HepG2 (cell line): ENCODE measurements around the gene CADM3. TPM values are rescaled to one million over a fixed set of nuclear protein-coding genes. Genes with fewer than 3 reads are reported as not detected.

Experiments used
- ARID2 ChIP-seq: sonication (generic); formaldehyde crosslinking; IDR thresholded peaks from 2 replicates; pipeline ENCODE4 v1.8.1; 2022; ENCODE audit warnings: mild to moderate bottlenecking, missing genetic modification reagents, borderline replicate concordance
- ELF4 ChIP-seq: sonication (generic); formaldehyde crosslinking; IDR thresholded peaks from 2 replicates; pipeline ENCODE4 v1.5.0; 2020; ENCODE audit warnings: missing genetic modification reagents, mild to moderate bottlenecking, moderate library complexity, borderline replicate concordance
- HNRNPLL ChIP-seq: fragments of 200-400 bp; formaldehyde crosslinking; IDR thresholded peaks from 2 replicates; pipeline ENCODE4 v1.6.1; 2017; ENCODE audit warnings: mild to moderate bottlenecking, low read depth, low read length; ENCODE audit not compliant: poor library complexity, severe bottlenecking
- KAT2B ChIP-seq: fragments of 150-350 bp; IDR thresholded peaks from 2 replicates; pipeline ENCODE4 v1.6.1; 2014; ENCODE audit warnings: low read depth, low read length, borderline replicate concordance
- MAF1 ChIP-seq: sonication (generic); formaldehyde crosslinking; IDR thresholded peaks from 2 replicates; pipeline ENCODE4 v1.5.0; 2020; ENCODE audit warnings: missing genetic modification reagents, borderline replicate concordance
- MATR3 ChIP-seq: sonication (generic); formaldehyde crosslinking; IDR thresholded peaks from 2 replicates; pipeline ENCODE4 v1.4.0; 2020; ENCODE audit warnings: missing genetic modification reagents
- MXI1 ChIP-seq: IDR thresholded peaks from 3 replicates; pipeline ENCODE4 v1.6.1; 2012; ENCODE audit warnings: low read depth, low read length, inconsistent platforms, borderline replicate concordance
- MZF1 ChIP-seq: sonication (generic); formaldehyde crosslinking; IDR thresholded peaks from 2 replicates; pipeline ENCODE4 v1.8.1; 2023; ENCODE audit warnings: mild to moderate bottlenecking, missing genetic modification reagents, borderline replicate concordance
- NR2F2 ChIP-seq: IDR thresholded peaks from 2 replicates; pipeline ENCODE4 v1.6.1; 2012; ENCODE audit warnings: low read depth, inconsistent platforms, borderline replicate concordance
- PPARG ChIP-seq: conservative IDR thresholded peaks from 2 replicates; pipeline ENCODE4 v1.6.1; 2016; ENCODE audit warnings: missing biosample characterization, missing genetic modification reagents
- RAD51 ChIP-seq: fragments of 450-650 bp; IDR thresholded peaks from 2 replicates; pipeline ENCODE4 v1.6.1; 2016; ENCODE audit warnings: borderline replicate concordance
- SMAD3 ChIP-seq: sonication (generic); formaldehyde crosslinking; IDR thresholded peaks from 2 replicates; pipeline ENCODE4 v1.4.0; 2020; ENCODE audit warnings: missing genetic modification reagents
- SMARCE1 ChIP-seq: fragments of 450-650 bp; IDR thresholded peaks from 2 replicates; pipeline ENCODE4 v1.6.1; 2017; ENCODE audit warnings: borderline replicate concordance
- TMF1 ChIP-seq: sonication (generic); formaldehyde crosslinking; IDR thresholded peaks from 2 replicates; pipeline ENCODE4 v1.8.1; 2022; ENCODE audit warnings: low read depth, missing genetic modification reagents
- polyA plus RNA-seq, 8 experiments: library from polyadenylated mRNA; depleted of rRNA in 3 of 8; stranded (reverse) in 7 of 8; unstranded in 1 of 8; fragments of >200 nt; fragmentation: Illumina TruSeq in 4 of 8; extraction: Trizol in 4 of 8; gene quantifications; 2 replicates each; pipeline versions ENCODE4 v1.2.1 to v1.2.3, GENCODE V29; 2011 to 2016; ENCODE audit warnings: low read depth in 4 of 8, missing spikeins in 1 of 8, mixed read lengths in 1 of 8; ENCODE audit not compliant: insufficient read depth in 1 of 8
- total RNA-seq, 5 experiments: library from RNA; depleted of rRNA; stranded (reverse); fragments of >200 nt; fragmentation: Illumina TruSeq; extraction: Trizol; gene quantifications; 2 replicates each; pipeline ENCODE4 v1.2.3, GENCODE V29; 2016; ENCODE audit warnings: low read depth in 1 of 5
- TF ChIP-seq, protein P1 (sequence below): IDR thresholded peaks from 2 replicates; pipeline ENCODE4 v1.6.1; 2016
- TF ChIP-seq, protein P2 (sequence below): sonication (generic); formaldehyde crosslinking; conservative IDR thresholded peaks from 2 replicates; pipeline ENCODE4 v1.5.0; 2020; ENCODE audit warnings: missing genetic modification reagents
- TF ChIP-seq, protein P3 (sequence below): IDR thresholded peaks from 2 replicates; pipeline ENCODE4 v1.4.0; 2020; ENCODE audit warnings: mild to moderate bottlenecking, missing genetic modification reagents
- TF ChIP-seq, protein P4 (sequence below): IDR thresholded peaks from 2 replicates; pipeline ENCODE4 v1.6.1; 2012; ENCODE audit warnings: low read length, improper control_type of control experiment
- TF ChIP-seq, protein P5 (sequence below): sonication (generic); formaldehyde crosslinking; IDR thresholded peaks from 2 replicates; pipeline ENCODE4 v1.5.1; 2020; ENCODE audit warnings: mild to moderate bottlenecking, moderate library complexity, missing genetic modification reagents

CADM3 gene
- total and polyA plus RNA-seq, 2 of the 13 experiments (the other 11 are each of a cell fraction or from before 2014, with no cell fraction given), result not detected

DNA sequence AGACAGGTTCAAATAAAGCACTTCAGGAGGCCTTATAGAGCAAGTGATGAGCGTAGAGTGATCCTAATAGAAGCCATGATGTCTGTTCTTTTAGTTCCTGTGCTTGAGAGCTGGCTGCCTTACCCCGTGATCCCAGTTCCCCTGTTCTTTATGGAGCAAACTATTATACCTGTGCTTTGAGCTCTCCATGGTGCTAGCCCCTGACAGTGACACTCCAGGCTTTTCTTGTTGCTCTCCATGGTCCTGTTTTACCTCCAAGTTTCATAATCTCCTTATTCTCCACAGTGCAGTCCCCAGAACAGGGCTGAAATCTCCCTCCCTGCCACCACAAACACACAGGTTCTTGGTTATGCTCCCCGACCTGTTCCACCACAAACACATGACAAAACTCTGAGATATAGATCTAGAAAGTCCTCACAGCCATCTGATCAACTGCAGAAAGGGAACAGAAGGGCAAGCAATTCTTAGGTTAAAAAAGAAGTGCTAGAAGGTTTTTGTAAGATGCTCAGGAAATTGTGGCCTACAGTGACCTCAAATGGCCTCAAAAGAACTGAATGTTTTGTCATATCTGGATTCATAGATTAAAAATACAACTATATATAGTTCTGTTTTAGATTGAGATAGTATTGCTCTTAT lies 6.0 kb downstream of the CADM3 start (continued):
- TF ChIP-seq TMF1 (CRISPR knock-in tag) (peak; percentile 81; the same call in 1 of the 2 replicates), ARID2 (CRISPR knock-in tag) (no peak), MATR3 (no peak), RAD51 (no peak), PPARG (CRISPR knock-in tag) (peak; percentile 81), ELF4 (0 out of 2 replicates have a peak, but pooled peaks have one; percentile 53), HNRNPLL (no peak), SMARCE1 (no peak), MXI1 (peak; percentile 55; the same call in 1 of the 3 replicates), KAT2B (no peak), MZF1 (CRISPR knock-in tag) (no peak), MAF1 (CRISPR knock-in tag) (peak; percentile 94; the same call in 1 of the 2 replicates), SMAD3 (CRISPR knock-in tag) (peak; percentile 100), NR2F2 (no peak)
- TF ChIP-seq, protein P1, sequence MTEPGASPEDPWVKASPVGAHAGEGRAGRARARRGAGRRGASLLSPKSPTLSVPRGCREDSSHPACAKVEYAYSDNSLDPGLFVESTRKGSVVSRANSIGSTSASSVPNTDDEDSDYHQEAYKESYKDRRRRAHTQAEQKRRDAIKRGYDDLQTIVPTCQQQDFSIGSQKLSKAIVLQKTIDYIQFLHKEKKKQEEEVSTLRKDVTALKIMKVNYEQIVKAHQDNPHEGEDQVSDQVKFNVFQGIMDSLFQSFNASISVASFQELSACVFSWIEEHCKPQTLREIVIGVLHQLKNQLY (CRISPR knock-in tag), result no peak
- TF ChIP-seq, protein P2, sequence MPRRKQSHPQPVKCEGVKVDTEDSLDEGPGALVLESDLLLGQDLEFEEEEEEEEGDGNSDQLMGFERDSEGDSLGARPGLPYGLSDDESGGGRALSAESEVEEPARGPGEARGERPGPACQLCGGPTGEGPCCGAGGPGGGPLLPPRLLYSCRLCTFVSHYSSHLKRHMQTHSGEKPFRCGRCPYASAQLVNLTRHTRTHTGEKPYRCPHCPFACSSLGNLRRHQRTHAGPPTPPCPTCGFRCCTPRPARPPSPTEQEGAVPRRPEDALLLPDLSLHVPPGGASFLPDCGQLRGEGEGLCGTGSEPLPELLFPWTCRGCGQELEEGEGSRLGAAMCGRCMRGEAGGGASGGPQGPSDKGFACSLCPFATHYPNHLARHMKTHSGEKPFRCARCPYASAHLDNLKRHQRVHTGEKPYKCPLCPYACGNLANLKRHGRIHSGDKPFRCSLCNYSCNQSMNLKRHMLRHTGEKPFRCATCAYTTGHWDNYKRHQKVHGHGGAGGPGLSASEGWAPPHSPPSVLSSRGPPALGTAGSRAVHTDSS (CRISPR knock-in tag), result no peak
- TF ChIP-seq, protein P3, sequence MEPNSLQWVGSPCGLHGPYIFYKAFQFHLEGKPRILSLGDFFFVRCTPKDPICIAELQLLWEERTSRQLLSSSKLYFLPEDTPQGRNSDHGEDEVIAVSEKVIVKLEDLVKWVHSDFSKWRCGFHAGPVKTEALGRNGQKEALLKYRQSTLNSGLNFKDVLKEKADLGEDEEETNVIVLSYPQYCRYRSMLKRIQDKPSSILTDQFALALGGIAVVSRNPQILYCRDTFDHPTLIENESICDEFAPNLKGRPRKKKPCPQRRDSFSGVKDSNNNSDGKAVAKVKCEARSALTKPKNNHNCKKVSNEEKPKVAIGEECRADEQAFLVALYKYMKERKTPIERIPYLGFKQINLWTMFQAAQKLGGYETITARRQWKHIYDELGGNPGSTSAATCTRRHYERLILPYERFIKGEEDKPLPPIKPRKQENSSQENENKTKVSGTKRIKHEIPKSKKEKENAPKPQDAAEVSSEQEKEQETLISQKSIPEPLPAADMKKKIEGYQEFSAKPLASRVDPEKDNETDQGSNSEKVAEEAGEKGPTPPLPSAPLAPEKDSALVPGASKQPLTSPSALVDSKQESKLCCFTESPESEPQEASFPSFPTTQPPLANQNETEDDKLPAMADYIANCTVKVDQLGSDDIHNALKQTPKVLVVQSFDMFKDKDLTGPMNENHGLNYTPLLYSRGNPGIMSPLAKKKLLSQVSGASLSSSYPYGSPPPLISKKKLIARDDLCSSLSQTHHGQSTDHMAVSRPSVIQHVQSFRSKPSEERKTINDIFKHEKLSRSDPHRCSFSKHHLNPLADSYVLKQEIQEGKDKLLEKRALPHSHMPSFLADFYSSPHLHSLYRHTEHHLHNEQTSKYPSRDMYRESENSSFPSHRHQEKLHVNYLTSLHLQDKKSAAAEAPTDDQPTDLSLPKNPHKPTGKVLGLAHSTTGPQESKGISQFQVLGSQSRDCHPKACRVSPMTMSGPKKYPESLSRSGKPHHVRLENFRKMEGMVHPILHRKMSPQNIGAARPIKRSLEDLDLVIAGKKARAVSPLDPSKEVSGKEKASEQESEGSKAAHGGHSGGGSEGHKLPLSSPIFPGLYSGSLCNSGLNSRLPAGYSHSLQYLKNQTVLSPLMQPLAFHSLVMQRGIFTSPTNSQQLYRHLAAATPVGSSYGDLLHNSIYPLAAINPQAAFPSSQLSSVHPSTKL (CRISPR knock-in tag), result peak; percentile 87
- TF ChIP-seq, protein P4, sequence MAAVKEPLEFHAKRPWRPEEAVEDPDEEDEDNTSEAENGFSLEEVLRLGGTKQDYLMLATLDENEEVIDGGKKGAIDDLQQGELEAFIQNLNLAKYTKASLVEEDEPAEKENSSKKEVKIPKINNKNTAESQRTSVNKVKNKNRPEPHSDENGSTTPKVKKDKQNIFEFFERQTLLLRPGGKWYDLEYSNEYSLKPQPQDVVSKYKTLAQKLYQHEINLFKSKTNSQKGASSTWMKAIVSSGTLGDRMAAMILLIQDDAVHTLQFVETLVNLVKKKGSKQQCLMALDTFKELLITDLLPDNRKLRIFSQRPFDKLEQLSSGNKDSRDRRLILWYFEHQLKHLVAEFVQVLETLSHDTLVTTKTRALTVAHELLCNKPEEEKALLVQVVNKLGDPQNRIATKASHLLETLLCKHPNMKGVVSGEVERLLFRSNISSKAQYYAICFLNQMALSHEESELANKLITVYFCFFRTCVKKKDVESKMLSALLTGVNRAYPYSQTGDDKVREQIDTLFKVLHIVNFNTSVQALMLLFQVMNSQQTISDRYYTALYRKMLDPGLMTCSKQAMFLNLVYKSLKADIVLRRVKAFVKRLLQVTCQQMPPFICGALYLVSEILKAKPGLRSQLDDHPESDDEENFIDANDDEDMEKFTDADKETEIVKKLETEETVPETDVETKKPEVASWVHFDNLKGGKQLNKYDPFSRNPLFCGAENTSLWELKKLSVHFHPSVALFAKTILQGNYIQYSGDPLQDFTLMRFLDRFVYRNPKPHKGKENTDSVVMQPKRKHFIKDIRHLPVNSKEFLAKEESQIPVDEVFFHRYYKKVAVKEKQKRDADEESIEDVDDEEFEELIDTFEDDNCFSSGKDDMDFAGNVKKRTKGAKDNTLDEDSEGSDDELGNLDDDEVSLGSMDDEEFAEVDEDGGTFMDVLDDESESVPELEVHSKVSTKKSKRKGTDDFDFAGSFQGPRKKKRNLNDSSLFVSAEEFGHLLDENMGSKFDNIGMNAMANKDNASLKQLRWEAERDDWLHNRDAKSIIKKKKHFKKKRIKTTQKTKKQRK, result no peak
- TF ChIP-seq, protein P5, sequence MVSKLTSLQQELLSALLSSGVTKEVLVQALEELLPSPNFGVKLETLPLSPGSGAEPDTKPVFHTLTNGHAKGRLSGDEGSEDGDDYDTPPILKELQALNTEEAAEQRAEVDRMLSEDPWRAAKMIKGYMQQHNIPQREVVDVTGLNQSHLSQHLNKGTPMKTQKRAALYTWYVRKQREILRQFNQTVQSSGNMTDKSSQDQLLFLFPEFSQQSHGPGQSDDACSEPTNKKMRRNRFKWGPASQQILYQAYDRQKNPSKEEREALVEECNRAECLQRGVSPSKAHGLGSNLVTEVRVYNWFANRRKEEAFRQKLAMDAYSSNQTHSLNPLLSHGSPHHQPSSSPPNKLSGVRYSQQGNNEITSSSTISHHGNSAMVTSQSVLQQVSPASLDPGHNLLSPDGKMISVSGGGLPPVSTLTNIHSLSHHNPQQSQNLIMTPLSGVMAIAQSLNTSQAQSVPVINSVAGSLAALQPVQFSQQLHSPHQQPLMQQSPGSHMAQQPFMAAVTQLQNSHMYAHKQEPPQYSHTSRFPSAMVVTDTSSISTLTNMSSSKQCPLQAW (CRISPR knock-in tag), result 0 out of 2 replicates have a peak, but pooled peaks have one; percentile 49
